ENCODE measurements around the gene TRAPPC10.

The TRAPPC10 gene

GRCh38 chr21:43982489-43983078, 29.5 kb upstream of the TRAPPC10 start:
- DNase-seq, result no peak

DNA sequence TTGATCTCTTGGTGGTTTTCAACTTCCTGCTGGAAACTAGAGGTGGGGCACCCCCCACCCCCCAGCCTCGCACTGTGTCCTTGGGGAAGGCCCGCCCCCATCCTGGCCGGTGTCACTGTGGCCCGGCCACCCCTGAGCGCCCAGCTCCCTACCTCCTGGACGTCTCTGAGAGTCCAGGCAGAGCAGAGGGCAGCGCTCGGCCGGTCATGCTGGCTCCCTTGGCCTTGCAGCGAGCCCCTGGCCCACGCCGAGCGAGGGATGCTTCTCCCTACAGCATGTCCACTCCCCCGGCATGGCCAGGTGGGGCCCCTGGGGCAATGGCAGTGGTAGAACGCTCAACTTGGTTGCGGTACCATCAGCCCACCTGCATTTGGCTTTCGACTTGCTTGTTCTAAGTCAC, 28.7 kb upstream of the TRAPPC10 start:
- no peak for DNase-seq

- DNase-seq, result no peak
These were observed 28.2 kb upstream of the TRAPPC10 start for GRCh38 chr21:43983860-43984420.

- no peak for DNase-seq
These were observed 27.0 kb upstream of the TRAPPC10 start for GRCh38 chr21:43984905-43985689.

GRCh38 chr21:43985690-43986251, 26.3 kb upstream of the TRAPPC10 start:
- peak; percentile 59 for DNase-seq

- no peak for DNase-seq
These were observed 25.3 kb upstream of the TRAPPC10 start for GRCh38 chr21:43986544-43987451.

- no peak for DNase-seq
These were observed 24.6 kb upstream of the TRAPPC10 start for GRCh38 chr21:43987509-43987908.

DNA sequence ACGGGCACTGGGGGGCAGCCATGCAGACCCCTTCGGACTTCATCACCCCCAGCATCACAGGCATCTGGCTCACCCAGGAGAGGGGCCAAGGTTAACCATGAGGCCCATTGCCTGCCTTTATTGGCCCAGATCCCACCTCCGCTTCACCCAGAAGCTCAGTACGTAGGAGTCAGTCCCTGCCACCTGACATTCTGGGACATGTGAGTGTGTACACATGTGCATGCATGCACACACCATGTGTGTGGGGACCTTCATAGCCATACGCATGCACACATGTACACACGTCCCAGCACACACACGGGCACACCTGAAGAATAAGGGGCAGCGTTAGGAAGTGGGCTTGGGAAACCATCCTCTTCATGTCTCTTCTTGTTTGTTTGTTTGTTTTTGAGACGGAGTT, 24.1 kb upstream of the TRAPPC10 start:
- no peak for DNase-seq

DNA sequence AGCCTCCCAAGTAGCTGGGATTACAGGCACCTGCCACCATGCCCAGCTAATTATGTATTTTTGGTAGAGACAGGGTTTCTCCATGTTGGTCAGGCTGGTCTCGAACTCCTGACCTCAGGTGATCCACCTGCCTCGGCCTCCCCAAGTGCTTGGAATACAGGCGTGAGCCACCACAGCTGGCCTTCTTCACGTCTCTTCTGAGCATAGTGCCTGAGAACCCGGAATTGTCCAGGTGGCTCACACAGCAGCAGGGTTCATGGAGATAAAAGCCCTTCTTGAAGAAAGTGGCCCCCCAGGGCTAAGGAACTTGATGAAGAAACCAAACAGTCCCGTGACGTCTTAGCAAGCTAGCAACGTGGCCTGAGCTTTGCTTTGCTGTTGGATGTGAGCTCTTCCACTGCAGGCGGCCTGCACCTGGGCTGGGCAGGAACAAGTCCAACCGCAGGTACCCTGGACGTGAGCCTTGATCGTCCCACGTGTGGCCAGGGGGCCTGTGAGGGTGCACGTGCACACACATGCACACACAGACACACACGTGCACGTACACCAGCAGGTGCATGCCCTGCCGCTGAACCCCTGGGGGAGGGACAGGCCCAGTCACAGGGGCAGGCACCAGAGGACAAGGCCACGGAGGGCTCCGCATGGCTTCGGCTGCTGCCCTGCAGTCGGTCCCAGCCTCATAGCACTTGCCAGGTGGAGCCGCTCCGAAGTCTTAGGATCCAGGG, 23.4 kb upstream of the TRAPPC10 start:
- DNase-seq, result no peak

- no peak for DNase-seq
These were observed 22.7 kb upstream of the TRAPPC10 start for GRCh38 chr21:43989401-43989800.

- DNase-seq, result no peak
These were observed 20.6 kb upstream of the TRAPPC10 start for GRCh38 chr21:43991447-43991991.

- no peak for DNase-seq
These were observed 20.0 kb upstream of the TRAPPC10 start for GRCh38 chr21:43992121-43992520.

GRCh38 chr21:43993420-43993934, 18.6 kb upstream of the TRAPPC10 start:
- no peak for DNase-seq

DNA sequence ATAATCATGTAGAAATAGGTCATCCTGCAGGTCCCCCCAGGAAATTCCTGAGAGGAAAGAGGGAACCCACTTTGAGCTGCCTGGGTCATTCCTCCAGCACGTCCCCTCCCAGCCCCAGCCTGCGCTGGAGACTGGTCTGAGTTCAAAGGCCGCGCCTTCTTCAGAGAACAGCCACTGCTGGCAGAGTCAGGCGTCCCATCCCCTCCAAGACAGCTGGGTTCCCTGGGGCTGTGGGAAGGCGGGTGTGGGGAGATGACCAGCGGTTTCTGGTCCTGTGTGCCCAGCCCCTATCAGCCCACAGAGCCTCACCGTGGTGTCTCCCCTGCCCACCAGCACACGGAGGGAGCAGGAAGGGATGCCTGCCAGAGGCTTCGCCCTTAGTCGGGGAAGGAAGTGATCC, 18.0 kb upstream of the TRAPPC10 start:
- DNase-seq, result no peak

GRCh38 chr21:43994646-43995045, 17.5 kb upstream of the TRAPPC10 start:
- no peak for DNase-seq

GRCh38 chr21:43995521-43996105, 16.5 kb upstream of the TRAPPC10 start:
- DNase-seq, result no peak

DNA sequence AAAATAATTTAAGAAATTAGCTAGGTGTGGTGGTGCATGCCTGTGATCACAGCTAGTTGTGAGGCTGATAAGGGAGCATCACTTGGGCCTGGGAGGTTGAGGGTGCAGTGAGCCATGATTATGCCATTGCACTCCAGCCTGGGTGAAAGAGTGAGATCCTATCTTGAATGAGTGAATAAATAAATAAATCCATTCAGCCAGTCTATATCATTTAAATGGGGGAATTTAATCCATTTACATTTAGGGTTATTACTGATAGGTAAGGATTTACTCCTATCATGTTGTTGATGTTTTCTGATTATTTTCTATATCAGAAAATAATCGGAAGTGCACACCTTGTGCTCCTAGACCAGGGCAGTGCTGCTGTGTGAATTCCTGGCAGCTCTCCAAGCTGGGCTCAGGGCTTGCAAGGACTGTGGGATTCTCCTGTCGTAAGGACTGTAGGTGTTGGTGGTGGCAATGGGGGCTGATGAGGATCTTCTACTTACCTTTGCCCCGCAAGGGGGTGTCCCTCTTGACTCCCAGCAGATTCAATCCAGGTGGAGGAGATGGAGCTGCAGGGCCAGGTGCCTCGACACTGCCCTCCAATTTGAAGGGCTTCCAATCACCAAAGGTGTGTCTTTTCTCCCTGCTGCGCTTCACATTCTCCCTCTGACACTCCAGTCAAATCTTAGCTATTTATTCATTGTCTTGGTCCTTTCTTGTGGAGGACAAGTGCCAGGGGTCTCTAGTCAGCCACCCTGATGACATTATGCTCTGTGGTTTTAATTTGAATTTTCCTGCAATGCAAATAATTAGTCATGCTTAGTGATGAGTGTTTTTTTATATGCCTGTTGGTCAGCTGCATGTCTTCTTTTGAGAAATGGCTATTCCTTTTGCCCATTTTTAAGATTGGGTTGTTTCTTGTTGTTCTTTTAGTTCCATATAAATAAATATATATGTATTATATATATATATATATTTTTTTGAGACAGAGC, 14.1 kb upstream of the TRAPPC10 start:
- no peak for DNase-seq

GRCh38 chr21:44000360-44000759, 11.7 kb upstream of the TRAPPC10 start:
- DNase-seq, result no peak

DNA sequence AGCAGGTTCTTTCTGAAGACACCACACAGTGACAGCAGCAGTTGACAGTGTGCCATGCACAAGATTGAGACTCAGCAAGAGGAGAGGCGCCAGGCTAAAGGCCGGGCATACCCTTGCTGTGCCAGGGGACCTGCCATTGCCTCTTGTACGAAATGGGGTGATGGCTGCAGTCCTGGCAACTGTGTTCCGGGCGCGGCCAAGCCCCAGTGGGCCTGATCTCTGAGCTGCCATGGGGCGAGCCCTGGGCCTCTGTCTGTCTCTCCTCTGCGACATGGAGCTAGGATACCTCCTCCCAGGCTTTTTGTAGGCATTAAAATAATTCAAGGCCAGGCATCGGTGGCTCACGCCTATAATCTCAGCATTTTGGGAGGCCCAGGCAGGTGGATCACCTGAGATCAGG, 9.6 kb upstream of the TRAPPC10 start:
- no peak for DNase-seq

Measured in eye (tissue), 1 donor.